ENCODE data around the gene PHKG2.

PHKG2 gene

GRCh38 chr16:30758988-30759491 lies 10.8 kb downstream of the PHKG2 start:
- no peak overlapping the region for H3K27ac ChIP-seq (ENCODE audit: low read depth, low read length)
- H3K9me3 ChIP-seq (ENCODE audit: control insufficient read depth, insufficient read depth, low read depth, low read length), result no peaks in the 10 kb centered on the region
- H3K4me3 ChIP-seq (ENCODE audit: low read depth, low read length), result no peak overlapping the region
- H3K9ac ChIP-seq (ENCODE audit: low read length), result no peak overlapping the region
- peaks cover 54% of the 10 kb centered on the region for H3K36me3 ChIP-seq (ENCODE audit: control insufficient read depth, insufficient read depth, low read length)
- no peaks in the 10 kb centered on the region for H3K27me3 ChIP-seq (ENCODE audit: control insufficient read depth, insufficient read depth, low read length)
- H3K4me1 ChIP-seq (ENCODE audit: control insufficient read depth, insufficient read depth, low read length), result peaks cover 8% of the 10 kb centered on the region; the same call in 1 of the 2 replicates

- Histone ChIP-seq H3K27me3 (ENCODE audit: control insufficient read depth, insufficient read depth, low read length) (no peaks in the 10 kb centered on the region), H3K4me3 (ENCODE audit: low read depth, low read length) (no peak overlapping the region), H3K27ac (ENCODE audit: low read depth, low read length) (no peak overlapping the region), H3K36me3 (ENCODE audit: control insufficient read depth, insufficient read depth, low read length) (peaks cover 54% of the 10 kb centered on the region), H3K9me3 (ENCODE audit: control insufficient read depth, insufficient read depth, low read depth, low read length) (no peaks in the 10 kb centered on the region), H3K4me1 (ENCODE audit: control insufficient read depth, insufficient read depth, low read length) (peaks cover 8% of the 10 kb centered on the region; the same call in 1 of the 2 replicates), H3K9ac (ENCODE audit: low read length) (no peak overlapping the region)
Observed at GRCh38 chr16:30760001-30760559, 11.9 kb downstream of the PHKG2 start.

- Histone ChIP-seq H3K27ac (ENCODE audit: low read depth, low read length) (no peak overlapping the region), H3K9me3 (ENCODE audit: control insufficient read depth, insufficient read depth, low read depth, low read length) (no peaks in the 10 kb centered on the region)
Observed at GRCh38 chr16:30760577-30761426, 12.6 kb downstream of the PHKG2 start.

GRCh38 chr16:30761427-30761927 lies 13.3 kb downstream of the PHKG2 start:
- Histone ChIP-seq H3K27me3 (ENCODE audit: control insufficient read depth, insufficient read depth, low read length) (no peaks in the 10 kb centered on the region), H3K36me3 (ENCODE audit: control insufficient read depth, insufficient read depth, low read length) (peaks cover 54% of the 10 kb centered on the region), H3K27ac (ENCODE audit: low read depth, low read length) (no peak overlapping the region), H3K4me1 (ENCODE audit: control insufficient read depth, insufficient read depth, low read length) (peaks cover 8% of the 10 kb centered on the region; the same call in 1 of the 2 replicates), H3K9ac (ENCODE audit: low read length) (peak overlapping the region; percentile 80), H3K9me3 (ENCODE audit: control insufficient read depth, insufficient read depth, low read depth, low read length) (no peaks in the 10 kb centered on the region), H3K4me3 (ENCODE audit: low read depth, low read length) (peak overlapping the region; percentile 91)

More at GRCh38 chr16:30760577-30761426, 12.6 kb downstream of the PHKG2 start:
- Histone ChIP-seq H3K27me3 (ENCODE audit: control insufficient read depth, insufficient read depth, low read length) (no peaks in the 10 kb centered on the region), H3K9ac (ENCODE audit: low read length) (peak overlapping the region; percentile 80), H3K4me3 (ENCODE audit: low read depth, low read length) (peak overlapping the region; percentile 91), H3K36me3 (ENCODE audit: control insufficient read depth, insufficient read depth, low read length) (peaks cover 54% of the 10 kb centered on the region), H3K4me1 (ENCODE audit: control insufficient read depth, insufficient read depth, low read length) (peaks cover 8% of the 10 kb centered on the region; the same call in 1 of the 2 replicates)

GRCh38 chr16:30761928-30762902 lies 14.0 kb downstream of the PHKG2 start, which contains the start of the genes CFAP119 and RNF40:
CFAP119 (minus strand) TSS chr16:30762062; CDS start chr16:30761748, 314 bp downstream.
RNF40 (plus strand) TSS chr16:30762322; CDS start chr16:30762546, 224 bp downstream.
- Histone ChIP-seq H3K9me3 (ENCODE audit: control insufficient read depth, insufficient read depth, low read depth, low read length) (no peaks in the 10 kb centered on the region), H3K4me3 (ENCODE audit: low read depth, low read length) (peak within 1 kb of the TSS; percentile 91), H3K27ac (ENCODE audit: low read depth, low read length) (peak within 1 kb of the TSS; percentile 44; the same call in 1 of the 2 replicates), H3K36me3 (ENCODE audit: control insufficient read depth, insufficient read depth, low read length) (peaks cover 54% of the 10 kb centered on the region), H3K27me3 (ENCODE audit: control insufficient read depth, insufficient read depth, low read length) (no peaks in the 10 kb centered on the region), H3K4me1 (ENCODE audit: control insufficient read depth, insufficient read depth, low read length) (peaks cover 8% of the 10 kb centered on the region; the same call in 1 of the 2 replicates), H3K9ac (ENCODE audit: low read length) (peak within 1 kb of the TSS; percentile 91)

- Histone ChIP-seq H3K4me1 (ENCODE audit: control insufficient read depth, insufficient read depth, low read length) (peaks cover 8% of the 10 kb centered on the region; the same call in 1 of the 2 replicates), H3K4me3 (ENCODE audit: low read depth, low read length) (peak overlapping the region; percentile 91), H3K36me3 (ENCODE audit: control insufficient read depth, insufficient read depth, low read length) (peaks cover 61% of the 10 kb centered on the region), H3K27me3 (ENCODE audit: control insufficient read depth, insufficient read depth, low read length) (no peaks in the 10 kb centered on the region), H3K9me3 (ENCODE audit: control insufficient read depth, insufficient read depth, low read depth, low read length) (no peaks in the 10 kb centered on the region), H3K27ac (ENCODE audit: low read depth, low read length) (no peak overlapping the region; the same call in 1 of the 2 replicates), H3K9ac (ENCODE audit: low read length) (peak overlapping the region; percentile 91)
Observed at GRCh38 chr16:30762991-30763725, 14.9 kb downstream of the PHKG2 start.

- Histone ChIP-seq H3K4me3 (ENCODE audit: low read depth, low read length) (no peak overlapping the region), H3K9me3 (ENCODE audit: control insufficient read depth, insufficient read depth, low read depth, low read length) (no peaks in the 10 kb centered on the region), H3K9ac (ENCODE audit: low read length) (no peak overlapping the region), H3K27me3 (ENCODE audit: control insufficient read depth, insufficient read depth, low read length) (no peaks in the 10 kb centered on the region), H3K36me3 (ENCODE audit: control insufficient read depth, insufficient read depth, low read length) (peaks cover 66% of the 10 kb centered on the region), H3K4me1 (ENCODE audit: control insufficient read depth, insufficient read depth, low read length) (peaks cover 8% of the 10 kb centered on the region; the same call in 1 of the 2 replicates), H3K27ac (ENCODE audit: low read depth, low read length) (no peak overlapping the region)
Observed at GRCh38 chr16:30764086-30764485, 15.9 kb downstream of the PHKG2 start.

GRCh38 chr16:30764816-30765465 lies 16.7 kb downstream of the PHKG2 start:
- H3K36me3 ChIP-seq (ENCODE audit: control insufficient read depth, insufficient read depth, low read length), result peaks cover 74% of the 10 kb centered on the region
- no peak overlapping the region for H3K4me3 ChIP-seq (ENCODE audit: low read depth, low read length)
- no peaks in the 10 kb centered on the region for H3K27me3 ChIP-seq (ENCODE audit: control insufficient read depth, insufficient read depth, low read length)
- H3K9ac ChIP-seq (ENCODE audit: low read length), result no peak overlapping the region
- H3K27ac ChIP-seq (ENCODE audit: low read depth, low read length), result no peak overlapping the region
- H3K4me1 ChIP-seq (ENCODE audit: control insufficient read depth, insufficient read depth, low read length), result peaks cover 8% of the 10 kb centered on the region; the same call in 1 of the 2 replicates
- no peaks in the 10 kb centered on the region for H3K9me3 ChIP-seq (ENCODE audit: control insufficient read depth, insufficient read depth, low read depth, low read length)

- Histone ChIP-seq H3K36me3 (ENCODE audit: control insufficient read depth, insufficient read depth, low read length) (peaks cover 86% of the 10 kb centered on the region), H3K4me3 (ENCODE audit: low read depth, low read length) (no peak overlapping the region), H3K27ac (ENCODE audit: low read depth, low read length) (no peak overlapping the region), H3K4me1 (ENCODE audit: control insufficient read depth, insufficient read depth, low read length) (peaks cover 5% of the 10 kb centered on the region; the same call in 1 of the 2 replicates), H3K9me3 (ENCODE audit: control insufficient read depth, insufficient read depth, low read depth, low read length) (no peaks in the 10 kb centered on the region), H3K27me3 (ENCODE audit: control insufficient read depth, insufficient read depth, low read length) (no peaks in the 10 kb centered on the region), H3K9ac (ENCODE audit: low read length) (no peak overlapping the region)
Observed at GRCh38 chr16:30766206-30766932, 18.1 kb downstream of the PHKG2 start.

Measured in HUES6 (cell line).